Mesenchymal stem cell (in vitro differentiated cells and primary cell): ENCODE measurements around the gene DMBX1.

ENCODE experiments used
- DNase-seq: peaks from one replicate; pipeline ENCODE4 v3.0.0-alpha.2; 2013
- H2AFZ ChIP-seq: one replicate; pipeline ENCODE4 v1.6.1; 2013; ENCODE audit warnings: low read depth, mild to moderate bottlenecking, control low read depth, inconsistent platforms, low read length, moderate library complexity
- H2AK5ac ChIP-seq: 2 replicates; pipeline ENCODE4 v1.6.1; 2013; ENCODE audit warnings: low read length, moderate library complexity, mild to moderate bottlenecking, inconsistent platforms; ENCODE audit not compliant: severe bottlenecking
- H2BK120ac ChIP-seq: one replicate; pipeline ENCODE4 v1.6.1; 2013; ENCODE audit warnings: low read depth, mild to moderate bottlenecking, inconsistent platforms, low read length, moderate library complexity
- H2BK12ac ChIP-seq, 2 experiments: one replicate each; pipeline ENCODE4 v1.6.1; 2013; ENCODE audit warnings: inconsistent platforms in 2 of 2, low read length in 2 of 2, mild to moderate bottlenecking in 2 of 2, moderate library complexity in 2 of 2, control low read depth in 1 of 2
- H2BK15ac ChIP-seq: one replicate; pipeline ENCODE4 v1.6.1; 2013; ENCODE audit warnings: mild to moderate bottlenecking, low read depth, inconsistent platforms; ENCODE audit not compliant: poor library complexity, severe bottlenecking
- H2BK5ac ChIP-seq: 2 replicates; pipeline ENCODE4 v1.6.1; 2013; ENCODE audit warnings: low read depth, mild to moderate bottlenecking, low read length, control low read depth, inconsistent platforms; ENCODE audit not compliant: poor library complexity, severe bottlenecking
- H3K14ac ChIP-seq, 2 experiments: one replicate each; pipeline ENCODE4 v1.6.1; 2013; ENCODE audit warnings: inconsistent platforms in 2 of 2, low read length in 2 of 2, control low read depth in 1 of 2, mild to moderate bottlenecking in 1 of 2, moderate library complexity in 1 of 2
- H3K18ac ChIP-seq, 2 experiments: one replicate each; pipeline ENCODE4 v1.6.1; 2013; ENCODE audit warnings: inconsistent platforms in 2 of 2, low read length in 2 of 2, control low read depth in 1 of 2, low read depth in 1 of 2, mild to moderate bottlenecking in 1 of 2
- H3K23ac ChIP-seq, 2 experiments: one replicate each; pipeline ENCODE4 v1.6.1; 2013; ENCODE audit warnings: inconsistent platforms in 2 of 2, low read length in 2 of 2, mild to moderate bottlenecking in 2 of 2, moderate library complexity in 2 of 2, control low read depth in 1 of 2
- H3K27ac ChIP-seq: 2 replicates; pipeline ENCODE4 v1.5.1; 2013; ENCODE audit warnings: mild to moderate bottlenecking, moderate library complexity, low read length, control low read depth, inconsistent platforms; ENCODE audit not compliant: poor library complexity, severe bottlenecking
- H3K27me3 ChIP-seq, 2 experiments: 2 replicates each; pipeline versions ENCODE4 v1.6.1 to v1.7.0; 2013; ENCODE audit warnings: low read length in 2 of 2, mild to moderate bottlenecking in 2 of 2, moderate library complexity in 2 of 2, control low read depth in 1 of 2, inconsistent platforms in 1 of 2; ENCODE audit not compliant: control insufficient read depth in 1 of 2, insufficient read depth in 1 of 2
- H3K36me3 ChIP-seq, 2 experiments: 2 replicates each; pipeline versions ENCODE4 v1.6.1 to v1.7.0; 2013; ENCODE audit warnings: low read length in 2 of 2, control low read depth in 1 of 2, inconsistent platforms in 1 of 2, low read depth in 1 of 2, mild to moderate bottlenecking in 1 of 2; ENCODE audit not compliant: insufficient read depth in 2 of 2, control insufficient read depth in 1 of 2
- H3K4ac ChIP-seq, 2 experiments: one replicate each; pipeline ENCODE4 v1.6.1; 2013; ENCODE audit warnings: inconsistent platforms in 2 of 2, low read length in 2 of 2, mild to moderate bottlenecking in 2 of 2, moderate library complexity in 2 of 2, control low read depth in 1 of 2, low read depth in 1 of 2
- H3K4me1 ChIP-seq: 2 replicates; pipeline ENCODE4 v1.6.1; 2013; ENCODE audit warnings: low read depth, low read length, control low read depth; ENCODE audit not compliant: control insufficient read depth, insufficient read depth
- H3K4me2 ChIP-seq: 2 replicates; pipeline ENCODE4 v1.6.1; 2013; ENCODE audit warnings: low read length, mild to moderate bottlenecking, inconsistent platforms; ENCODE audit not compliant: poor library complexity, severe bottlenecking
- H3K4me3 ChIP-seq, 2 experiments: 2 replicates each; pipeline versions ENCODE4 v1.5.1 to v1.7.0; 2013; ENCODE audit warnings: low read length in 2 of 2, mild to moderate bottlenecking in 2 of 2, control low read depth in 1 of 2, low read depth in 1 of 2; ENCODE audit not compliant: insufficient read depth in 1 of 2
- H3K79me1 ChIP-seq: replicated peaks from 2 replicates; pipeline ENCODE4 v1.6.1; 2013; ENCODE audit warnings: mild to moderate bottlenecking, control low read depth, low read length, inconsistent platforms; ENCODE audit not compliant: poor library complexity, severe bottlenecking
- H3K9ac ChIP-seq: 2 replicates; pipeline ENCODE4 v1.7.0; 2013; ENCODE audit warnings: mild to moderate bottlenecking, low read length, moderate library complexity
- H3K9me3 ChIP-seq: 2 replicates; pipeline ENCODE4 v1.7.0; 2013; ENCODE audit warnings: mild to moderate bottlenecking, low read length; ENCODE audit not compliant: control insufficient read depth
- H4K8ac ChIP-seq: one replicate; pipeline ENCODE4 v1.6.1; 2013; ENCODE audit warnings: inconsistent platforms, mild to moderate bottlenecking, low read length, moderate library complexity
- H4K91ac ChIP-seq: one replicate; pipeline ENCODE4 v1.6.1; 2013; ENCODE audit warnings: mild to moderate bottlenecking, low read length, inconsistent platforms
- WGBS: methylation state at CpG from one replicate; pipeline ENCODE4 v1.1.7; 2013; ENCODE audit warnings: mixed read lengths; 5-methylcytosine and 5-hydroxymethylcytosine counted together

DMBX1 gene

GRCh38 chr1:46535063-46535462 lies 45.4 kb downstream of the DMBX1 start:
- peaks cover 6% of the 10 kb centered on the region for H3K4me1 ChIP-seq
- no peak overlapping the region for H3K4me3 ChIP-seq
- H3K4ac ChIP-seq, result no peak overlapping the region
- H3K36me3 ChIP-seq, result no peaks in the 10 kb centered on the region
- H2BK5ac ChIP-seq, result no peak overlapping the region
- peaks cover 75 to 90% of the 10 kb centered on the region in 2 experiments for H3K27me3 ChIP-seq
- H3K23ac ChIP-seq, result no peak overlapping the region
- no peak overlapping the region for H3K4me2 ChIP-seq
- no peak overlapping the region for H4K91ac ChIP-seq
- no peak overlapping the region for H3K27ac ChIP-seq
- H3K9ac ChIP-seq, result no peak overlapping the region
- peak; percentile 31 for DNase-seq
- no peak overlapping the region for H3K14ac ChIP-seq
- no peak overlapping the region for H2BK12ac ChIP-seq
- no peaks in the 10 kb centered on the region for H3K79me1 ChIP-seq
- H2AK5ac ChIP-seq, result no peak overlapping the region
- no peak overlapping the region for H3K18ac ChIP-seq
- no peak overlapping the region for H2BK15ac ChIP-seq
- H2AFZ ChIP-seq, result no peak overlapping the region
- WGBS, result 77% methylated on average over 2 of the region's 2 CpGs
- no peak overlapping the region for H4K8ac ChIP-seq
- no peak overlapping the region for H2BK120ac ChIP-seq
- H3K9me3 ChIP-seq, result no peaks in the 10 kb centered on the region

GRCh38 chr1:46536527-46536926 lies 46.9 kb downstream of the DMBX1 start:
- Histone ChIP-seq H4K91ac (no peak overlapping the region), H3K4me1 (peaks cover 6% of the 10 kb centered on the region), H2AFZ (no peak overlapping the region), H3K79me1 (no peaks in the 10 kb centered on the region), H2BK12ac (no peak overlapping the region), H3K4me3 (no peak overlapping the region), H3K4ac (no peak overlapping the region), H2BK120ac (no peak overlapping the region), H3K27ac (no peak overlapping the region), H3K18ac (no peak overlapping the region), H2BK5ac (no peak overlapping the region), H3K4me2 (no peak overlapping the region), H3K23ac (no peak overlapping the region), H3K9me3 (no peaks in the 10 kb centered on the region), H2AK5ac (no peak overlapping the region), H3K9ac (no peak overlapping the region), H3K14ac (no peak overlapping the region), H3K27me3 (peaks cover 64 to 88% of the 10 kb centered on the region in 2 experiments), H2BK15ac (no peak overlapping the region), H3K36me3 (no peaks in the 10 kb centered on the region), H4K8ac (no peak overlapping the region)
- no peak for DNase-seq
- no CpG with 5 or more reads among the region's 1 CpG for WGBS

DNA sequence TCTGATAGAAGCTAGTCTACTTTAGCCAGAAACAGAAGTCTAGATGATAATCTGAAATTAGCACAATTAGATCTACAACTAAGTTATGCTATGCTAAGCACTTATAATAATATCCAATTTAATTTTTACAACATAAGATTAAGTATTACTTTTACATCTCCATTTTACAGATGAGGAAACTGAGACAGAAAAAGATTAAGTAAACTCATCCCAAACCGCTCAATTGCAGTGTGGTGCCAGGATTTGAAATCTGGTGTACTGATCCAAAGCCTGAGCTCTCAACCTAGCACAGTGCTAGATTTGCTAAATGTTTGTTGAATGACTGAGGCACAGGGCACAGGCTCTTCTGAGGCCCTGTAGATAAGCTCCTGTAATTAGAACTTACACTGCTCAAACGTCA lies 48.0 kb downstream of the DMBX1 start:
- H3K4me2 ChIP-seq, result no peak overlapping the region
- peaks cover 6% of the 10 kb centered on the region for H3K4me1 ChIP-seq
- no peak overlapping the region for H3K14ac ChIP-seq
- peaks cover 59 to 88% of the 10 kb centered on the region in 2 experiments for H3K27me3 ChIP-seq
- no peak overlapping the region for H2AFZ ChIP-seq
- WGBS, result 77% methylated on average over 2 of the region's 2 CpGs
- H4K8ac ChIP-seq, result no peak overlapping the region
- no peak for DNase-seq
- no peak overlapping the region for H2BK12ac ChIP-seq
- no peak overlapping the region for H2AK5ac ChIP-seq
- no peaks in the 10 kb centered on the region for H3K36me3 ChIP-seq
- no peak overlapping the region for H2BK5ac ChIP-seq
- H3K23ac ChIP-seq, result no peak overlapping the region
- H3K18ac ChIP-seq, result no peak overlapping the region
- H3K9me3 ChIP-seq, result no peaks in the 10 kb centered on the region
- no peak overlapping the region for H2BK120ac ChIP-seq
- no peak overlapping the region for H3K4me3 ChIP-seq
- H2BK15ac ChIP-seq, result no peak overlapping the region
- H3K4ac ChIP-seq, result no peak overlapping the region
- H3K79me1 ChIP-seq, result no peaks in the 10 kb centered on the region
- no peak overlapping the region for H3K27ac ChIP-seq
- H3K9ac ChIP-seq, result no peak overlapping the region
- no peak overlapping the region for H4K91ac ChIP-seq

- Histone ChIP-seq H2BK15ac (no peak overlapping the region), H3K4me3 (no peak overlapping the region), H3K4ac (no peak overlapping the region), H2AFZ (no peak overlapping the region), H3K9ac (no peak overlapping the region), H3K27me3 (peaks cover 64 to 92% of the 10 kb centered on the region in 2 experiments), H3K18ac (no peak overlapping the region), H3K9me3 (no peaks in the 10 kb centered on the region), H3K27ac (no peak overlapping the region), H3K23ac (no peak overlapping the region), H2BK12ac (no peak overlapping the region), H3K36me3 (no peaks in the 10 kb centered on the region), H4K91ac (no peak overlapping the region), H2AK5ac (no peak overlapping the region), H3K4me1 (peaks cover 5% of the 10 kb centered on the region), H4K8ac (no peak overlapping the region), H3K4me2 (no peak overlapping the region), H2BK120ac (no peak overlapping the region), H2BK5ac (no peak overlapping the region), H3K79me1 (no peaks in the 10 kb centered on the region), H3K14ac (no peak overlapping the region)
- 78% methylated on average over 2 of the region's 2 CpGs for WGBS
- no peak for DNase-seq
Observed at GRCh38 chr1:46538147-46538546, 48.5 kb downstream of the DMBX1 start.
